ENCODE results near the gene CISH. TPM values are rescaled to one million over a fixed set of nuclear protein-coding genes. Genes with fewer than 3 reads are reported as not detected.

CISH gene
- total RNA-seq, 1 donor, result 1.4 TPM

- TF ChIP-seq, protein P1, sequence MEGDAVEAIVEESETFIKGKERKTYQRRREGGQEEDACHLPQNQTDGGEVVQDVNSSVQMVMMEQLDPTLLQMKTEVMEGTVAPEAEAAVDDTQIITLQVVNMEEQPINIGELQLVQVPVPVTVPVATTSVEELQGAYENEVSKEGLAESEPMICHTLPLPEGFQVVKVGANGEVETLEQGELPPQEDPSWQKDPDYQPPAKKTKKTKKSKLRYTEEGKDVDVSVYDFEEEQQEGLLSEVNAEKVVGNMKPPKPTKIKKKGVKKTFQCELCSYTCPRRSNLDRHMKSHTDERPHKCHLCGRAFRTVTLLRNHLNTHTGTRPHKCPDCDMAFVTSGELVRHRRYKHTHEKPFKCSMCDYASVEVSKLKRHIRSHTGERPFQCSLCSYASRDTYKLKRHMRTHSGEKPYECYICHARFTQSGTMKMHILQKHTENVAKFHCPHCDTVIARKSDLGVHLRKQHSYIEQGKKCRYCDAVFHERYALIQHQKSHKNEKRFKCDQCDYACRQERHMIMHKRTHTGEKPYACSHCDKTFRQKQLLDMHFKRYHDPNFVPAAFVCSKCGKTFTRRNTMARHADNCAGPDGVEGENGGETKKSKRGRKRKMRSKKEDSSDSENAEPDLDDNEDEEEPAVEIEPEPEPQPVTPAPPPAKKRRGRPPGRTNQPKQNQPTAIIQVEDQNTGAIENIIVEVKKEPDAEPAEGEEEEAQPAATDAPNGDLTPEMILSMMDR (IDR thresholded peaks at IDR 0.05; ENCODE audit: insufficient read depth, low read length), result no peak
- DNase-seq (ENCODE audit: low read depth), result no peak
- no peak overlapping the region for H3K4me3 ChIP-seq (ENCODE audit: low read depth, low read length)
Observed at GRCh38 chr3:50606596-50606995, 5.0 kb downstream of the CISH start.

GRCh38 chr3:50605901-50606326, 5.7 kb downstream of the CISH start:
- DNase-seq (ENCODE audit: low read depth), result no peak
- TF ChIP-seq, protein P1 (IDR thresholded peaks at IDR 0.05; ENCODE audit: insufficient read depth, low read length), result no peak
- H3K4me3 ChIP-seq (ENCODE audit: low read depth, low read length), result no peak overlapping the region

DNA sequence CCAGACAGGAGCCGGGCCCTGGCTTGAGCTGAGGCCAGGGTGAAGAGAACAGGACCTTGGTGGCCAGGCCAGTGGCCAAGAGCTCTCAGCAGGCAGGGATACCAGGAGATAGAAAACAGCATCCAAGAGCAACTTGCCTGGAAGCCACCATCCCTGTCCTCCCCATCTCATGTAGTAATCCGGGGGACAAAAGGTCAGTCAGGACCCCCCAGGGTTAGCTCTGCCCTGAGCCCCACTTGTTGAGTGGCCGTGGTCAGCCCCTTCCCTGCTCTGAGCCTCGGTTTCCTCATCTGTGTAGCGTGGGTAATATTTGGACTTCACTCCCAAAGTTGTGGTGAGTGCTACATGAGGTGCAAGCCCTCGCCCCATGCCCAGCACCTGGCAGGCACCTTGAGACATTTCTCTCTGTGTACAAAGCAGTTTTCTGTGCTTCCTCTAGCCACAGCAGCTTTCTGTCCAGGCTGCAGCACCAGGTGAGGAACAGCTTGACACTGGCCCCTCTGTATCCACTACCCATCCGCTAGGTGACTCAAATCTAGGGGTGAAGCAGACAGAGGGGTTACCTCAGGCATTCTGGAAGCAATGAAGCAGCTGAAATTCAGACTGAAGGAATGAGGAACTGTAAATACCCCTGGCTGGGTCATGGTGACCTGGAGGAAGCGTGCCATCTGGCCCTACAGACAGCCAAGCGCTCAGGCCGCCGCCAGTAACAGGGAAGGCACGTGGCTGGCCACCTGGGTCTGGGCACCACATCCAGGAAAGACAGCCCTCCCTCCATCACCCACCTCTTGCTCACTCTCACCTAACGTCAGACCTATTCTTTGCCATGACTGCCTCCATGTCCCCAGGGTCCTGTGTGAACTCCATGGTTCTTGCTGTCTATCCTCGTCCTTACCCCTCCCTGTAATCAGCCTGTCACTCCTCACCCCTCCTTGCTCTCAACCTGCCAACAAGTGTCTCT, 6.7 kb downstream of the CISH start:
- DNase-seq (ENCODE audit: low read depth), result no peak
- TF ChIP-seq, protein P1 (IDR thresholded peaks at IDR 0.05; ENCODE audit: insufficient read depth, low read length), result no peak
- no peak overlapping the region for H3K4me3 ChIP-seq (ENCODE audit: low read depth, low read length)

DNA sequence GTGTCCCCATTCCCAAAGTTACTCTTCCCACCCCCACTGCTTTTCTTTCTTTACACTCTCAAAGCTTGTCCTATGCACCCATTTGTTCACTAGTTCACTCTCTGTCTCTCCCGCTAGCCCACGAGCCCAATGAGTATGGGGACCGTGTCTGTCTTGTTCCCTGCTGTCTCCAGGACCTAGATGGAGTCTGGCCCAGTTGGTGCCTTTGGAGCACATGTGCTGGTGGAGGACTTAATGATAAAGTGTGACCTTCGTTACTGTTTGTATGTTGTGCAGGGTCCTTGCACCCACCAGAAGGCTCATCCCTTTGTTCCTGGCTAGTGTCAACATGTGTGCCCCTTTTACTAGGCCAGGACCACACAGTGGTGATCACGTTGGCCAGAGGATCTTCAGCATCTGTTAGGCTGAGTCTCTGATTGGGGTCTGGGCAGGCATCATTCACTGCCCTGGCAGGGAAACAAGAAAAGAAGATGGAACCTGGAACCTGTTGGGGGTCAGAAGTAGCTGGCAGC, 7.4 kb downstream of the CISH start:
- no peak overlapping the region for H3K4me3 ChIP-seq (ENCODE audit: low read depth, low read length)
- no peak for DNase-seq (ENCODE audit: low read depth)
- TF ChIP-seq, protein P1 (IDR thresholded peaks at IDR 0.05; ENCODE audit: insufficient read depth, low read length), result no peak

DNA sequence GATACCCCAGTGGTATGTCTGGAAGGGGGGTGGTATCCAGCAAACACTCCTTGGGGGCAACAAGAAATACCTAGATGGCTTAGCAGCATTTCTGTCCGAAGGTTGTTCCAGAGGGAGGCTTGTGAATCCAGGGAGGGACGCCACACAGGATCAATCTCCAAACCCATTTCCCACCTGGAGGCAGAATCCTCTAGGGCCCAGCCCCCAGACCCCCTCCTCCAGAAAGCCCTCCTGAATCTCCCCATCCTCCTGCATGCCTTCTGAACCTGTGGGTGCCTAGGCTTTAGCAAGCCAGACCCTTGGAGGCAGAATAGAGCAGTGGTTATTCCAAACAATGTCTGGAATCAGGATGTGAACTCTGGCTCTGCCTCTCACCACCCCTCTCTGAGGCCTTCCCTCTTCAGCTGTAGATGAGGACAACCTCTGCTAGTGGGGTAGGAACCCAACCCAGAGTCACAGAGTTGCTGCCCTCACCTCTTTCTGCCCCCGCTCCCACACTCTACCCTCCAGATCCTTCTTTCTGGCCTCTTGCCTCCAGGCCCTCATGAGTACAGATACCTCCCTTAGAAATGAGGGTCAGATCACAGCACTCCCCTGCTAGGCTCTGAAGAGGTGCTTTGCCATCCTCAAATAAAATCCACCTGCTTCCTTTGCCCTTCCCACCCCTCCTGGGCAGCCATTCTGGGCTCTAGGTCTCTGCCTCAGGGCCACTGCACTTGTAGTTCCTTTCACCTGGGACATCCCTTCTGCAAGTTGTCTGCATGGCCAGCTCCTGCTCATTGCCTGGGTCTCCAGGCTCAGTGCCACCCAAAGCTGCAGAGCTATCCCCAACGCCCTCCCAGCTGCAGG, 8.1 kb downstream of the CISH start:
- TF ChIP-seq, protein P1 (IDR thresholded peaks at IDR 0.05; ENCODE audit: insufficient read depth, low read length), result no peak
- no peak overlapping the region for H3K4me3 ChIP-seq (ENCODE audit: low read depth, low read length)
- no peak for DNase-seq (ENCODE audit: low read depth)

DNA sequence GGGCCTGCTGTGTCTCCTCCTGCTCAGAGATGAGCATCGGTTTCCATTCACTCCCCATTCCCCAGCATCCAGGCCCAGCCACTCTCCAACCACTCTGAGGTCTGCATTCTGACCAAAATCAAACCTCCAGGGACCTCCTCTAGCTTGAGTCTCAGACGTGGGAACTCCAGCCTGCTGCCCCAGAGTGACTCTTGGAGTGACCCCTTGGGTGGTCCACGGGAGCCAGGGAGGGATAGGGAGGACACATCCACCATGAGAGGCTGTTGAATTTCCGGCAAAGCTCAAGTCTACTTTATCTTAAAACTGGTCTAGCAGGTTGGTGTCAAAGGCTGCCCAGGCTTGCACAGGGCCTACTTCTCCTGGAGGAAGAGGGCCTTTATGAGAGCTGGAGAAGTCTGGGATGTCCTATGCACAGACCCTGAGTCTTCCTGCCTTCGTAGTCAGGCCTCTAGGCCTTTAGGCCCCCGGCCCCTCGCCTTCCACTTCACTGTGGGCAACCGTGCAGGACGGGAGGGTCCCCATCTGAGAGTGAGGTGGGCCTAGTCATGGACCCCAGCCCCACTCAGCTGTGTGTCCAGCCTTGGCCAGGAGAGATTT, 8.9 kb downstream of the CISH start:
- DNase-seq (ENCODE audit: low read depth), result no peak
- TF ChIP-seq, protein P1 (IDR thresholded peaks at IDR 0.05; ENCODE audit: insufficient read depth, low read length), result no peak
- no peak overlapping the region for H3K4me3 ChIP-seq (ENCODE audit: low read depth, low read length)
